Mesenchymal stem cell (in vitro differentiated cells and primary cell): Measurements from ENCODE around the gene RUNX2.

Experiments used
- DNase-seq: peaks from one replicate; pipeline ENCODE4 v3.0.0-alpha.2; 2013
- H2AFZ ChIP-seq: one replicate; pipeline ENCODE4 v1.6.1; 2013; ENCODE audit warnings: low read depth, mild to moderate bottlenecking, control low read depth, inconsistent platforms, low read length, moderate library complexity
- H2AK5ac ChIP-seq: 2 replicates; pipeline ENCODE4 v1.6.1; 2013; ENCODE audit warnings: low read length, moderate library complexity, mild to moderate bottlenecking, inconsistent platforms; ENCODE audit not compliant: severe bottlenecking
- H2BK120ac ChIP-seq: one replicate; pipeline ENCODE4 v1.6.1; 2013; ENCODE audit warnings: low read depth, mild to moderate bottlenecking, inconsistent platforms, low read length, moderate library complexity
- H2BK12ac ChIP-seq, 2 experiments: one replicate each; pipeline ENCODE4 v1.6.1; 2013; ENCODE audit warnings: inconsistent platforms in 2 of 2, low read length in 2 of 2, mild to moderate bottlenecking in 2 of 2, moderate library complexity in 2 of 2, control low read depth in 1 of 2
- H2BK15ac ChIP-seq: one replicate; pipeline ENCODE4 v1.6.1; 2013; ENCODE audit warnings: mild to moderate bottlenecking, low read depth, inconsistent platforms; ENCODE audit not compliant: poor library complexity, severe bottlenecking
- H2BK5ac ChIP-seq: 2 replicates; pipeline ENCODE4 v1.6.1; 2013; ENCODE audit warnings: low read depth, mild to moderate bottlenecking, low read length, control low read depth, inconsistent platforms; ENCODE audit not compliant: poor library complexity, severe bottlenecking
- H3K14ac ChIP-seq, 2 experiments: one replicate each; pipeline ENCODE4 v1.6.1; 2013; ENCODE audit warnings: inconsistent platforms in 2 of 2, low read length in 2 of 2, control low read depth in 1 of 2, mild to moderate bottlenecking in 1 of 2, moderate library complexity in 1 of 2
- H3K18ac ChIP-seq, 2 experiments: one replicate each; pipeline ENCODE4 v1.6.1; 2013; ENCODE audit warnings: inconsistent platforms in 2 of 2, low read length in 2 of 2, control low read depth in 1 of 2, low read depth in 1 of 2, mild to moderate bottlenecking in 1 of 2
- H3K23ac ChIP-seq, 2 experiments: one replicate each; pipeline ENCODE4 v1.6.1; 2013; ENCODE audit warnings: inconsistent platforms in 2 of 2, low read length in 2 of 2, mild to moderate bottlenecking in 2 of 2, moderate library complexity in 2 of 2, control low read depth in 1 of 2
- H3K27ac ChIP-seq: 2 replicates; pipeline ENCODE4 v1.5.1; 2013; ENCODE audit warnings: mild to moderate bottlenecking, moderate library complexity, low read length, control low read depth, inconsistent platforms; ENCODE audit not compliant: poor library complexity, severe bottlenecking
- H3K27me3 ChIP-seq, 2 experiments: 2 replicates each; pipeline versions ENCODE4 v1.6.1 to v1.7.0; 2013; ENCODE audit warnings: low read length in 2 of 2, mild to moderate bottlenecking in 2 of 2, moderate library complexity in 2 of 2, control low read depth in 1 of 2, inconsistent platforms in 1 of 2; ENCODE audit not compliant: control insufficient read depth in 1 of 2, insufficient read depth in 1 of 2
- H3K36me3 ChIP-seq, 2 experiments: 2 replicates each; pipeline versions ENCODE4 v1.6.1 to v1.7.0; 2013; ENCODE audit warnings: low read length in 2 of 2, control low read depth in 1 of 2, inconsistent platforms in 1 of 2, low read depth in 1 of 2, mild to moderate bottlenecking in 1 of 2; ENCODE audit not compliant: insufficient read depth in 2 of 2, control insufficient read depth in 1 of 2
- H3K4ac ChIP-seq, 2 experiments: one replicate each; pipeline ENCODE4 v1.6.1; 2013; ENCODE audit warnings: inconsistent platforms in 2 of 2, low read length in 2 of 2, mild to moderate bottlenecking in 2 of 2, moderate library complexity in 2 of 2, control low read depth in 1 of 2, low read depth in 1 of 2
- H3K4me1 ChIP-seq: 2 replicates; pipeline ENCODE4 v1.6.1; 2013; ENCODE audit warnings: low read depth, low read length, control low read depth; ENCODE audit not compliant: control insufficient read depth, insufficient read depth
- H3K4me2 ChIP-seq: 2 replicates; pipeline ENCODE4 v1.6.1; 2013; ENCODE audit warnings: low read length, mild to moderate bottlenecking, inconsistent platforms; ENCODE audit not compliant: poor library complexity, severe bottlenecking
- H3K4me3 ChIP-seq, 2 experiments: 2 replicates each; pipeline versions ENCODE4 v1.5.1 to v1.7.0; 2013; ENCODE audit warnings: low read length in 2 of 2, mild to moderate bottlenecking in 2 of 2, control low read depth in 1 of 2, low read depth in 1 of 2; ENCODE audit not compliant: insufficient read depth in 1 of 2
- H3K79me1 ChIP-seq: replicated peaks from 2 replicates; pipeline ENCODE4 v1.6.1; 2013; ENCODE audit warnings: mild to moderate bottlenecking, control low read depth, low read length, inconsistent platforms; ENCODE audit not compliant: poor library complexity, severe bottlenecking
- H3K9ac ChIP-seq: 2 replicates; pipeline ENCODE4 v1.7.0; 2013; ENCODE audit warnings: mild to moderate bottlenecking, low read length, moderate library complexity
- H3K9me3 ChIP-seq: 2 replicates; pipeline ENCODE4 v1.7.0; 2013; ENCODE audit warnings: mild to moderate bottlenecking, low read length; ENCODE audit not compliant: control insufficient read depth
- H4K8ac ChIP-seq: one replicate; pipeline ENCODE4 v1.6.1; 2013; ENCODE audit warnings: inconsistent platforms, mild to moderate bottlenecking, low read length, moderate library complexity
- H4K91ac ChIP-seq: one replicate; pipeline ENCODE4 v1.6.1; 2013; ENCODE audit warnings: mild to moderate bottlenecking, low read length, inconsistent platforms
- WGBS: methylation state at CpG from one replicate; pipeline ENCODE4 v1.1.7; 2013; ENCODE audit warnings: mixed read lengths; 5-methylcytosine and 5-hydroxymethylcytosine counted together

Gene RUNX2

GRCh38 chr6:45577836-45578504 lies 249.8 kb downstream of the RUNX2 start:
- Histone ChIP-seq H4K8ac (peak overlapping the region; percentile 87), H3K9ac (no peak overlapping the region), H3K4me1 (peaks cover 6% of the 10 kb centered on the region), H2AFZ (no peak overlapping the region), H3K4ac (peak overlapping the region; percentile 89 to 90), H3K27me3 (no peaks in the 10 kb centered on the region), H3K4me2 (no peak overlapping the region), H2BK15ac (no peak overlapping the region), H2BK5ac (no peak overlapping the region), H2BK120ac (peak overlapping the region; percentile 56), H3K9me3 (peaks cover 10% of the 10 kb centered on the region), H3K27ac (no peak overlapping the region), H2BK12ac (peak overlapping the region; percentile 88 to 96), H3K18ac (peak overlapping the region; percentile 88 to 91), H3K36me3 (no peaks in the 10 kb centered on the region), H2AK5ac (no peak overlapping the region), H3K14ac (no peak overlapping the region), H4K91ac (peak overlapping the region; percentile 83), H3K4me3 (no peak overlapping the region), H3K23ac (no peak overlapping the region), H3K79me1 (no peaks in the 10 kb centered on the region)
- DNase-seq: peak; percentile 92
- 33% methylated on average over 9 of the region's 9 CpGs for WGBS

- Histone ChIP-seq H2BK12ac (peak overlapping the region in 1 of 2 experiments; percentile 7), H4K91ac (no peak overlapping the region), H3K4me2 (no peak overlapping the region), H2BK120ac (no peak overlapping the region), H3K9ac (no peak overlapping the region), H2AFZ (no peak overlapping the region), H3K9me3 (peaks cover 10% of the 10 kb centered on the region), H3K27me3 (no peaks in the 10 kb centered on the region), H3K4ac (no peak overlapping the region), H3K27ac (no peak overlapping the region), H3K14ac (no peak overlapping the region), H2AK5ac (no peak overlapping the region), H2BK5ac (no peak overlapping the region), H3K4me3 (no peak overlapping the region), H3K18ac (no peak overlapping the region), H3K79me1 (peaks cover 3% of the 10 kb centered on the region), H3K23ac (no peak overlapping the region), H2BK15ac (no peak overlapping the region), H4K8ac (no peak overlapping the region), H3K4me1 (peaks cover 2% of the 10 kb centered on the region), H3K36me3 (peaks cover 0 to 2% of the 10 kb centered on the region in 2 experiments)
- DNase-seq: no peak
- WGBS: 86% methylated on average over 2 of the region's 2 CpGs
Measured at GRCh38 chr6:45584127-45584526, 256.0 kb downstream of the RUNX2 start.

GRCh38 chr6:45586216-45587171 lies 258.4 kb downstream of the RUNX2 start:
- H2BK12ac ChIP-seq: peak overlapping the region in 1 of 2 experiments; percentile 49
- no peak overlapping the region for H2BK5ac ChIP-seq
- peak overlapping the region; percentile 21 for H2BK15ac ChIP-seq
- H3K9ac ChIP-seq: no peak overlapping the region
- H3K4me3 ChIP-seq: no peak overlapping the region
- DNase-seq: no peak
- no peak overlapping the region for H4K8ac ChIP-seq
- H3K4me2 ChIP-seq: no peak overlapping the region
- H4K91ac ChIP-seq: no peak overlapping the region
- H3K14ac ChIP-seq: no peak overlapping the region
- peaks cover 3% of the 10 kb centered on the region for H3K79me1 ChIP-seq
- H2AFZ ChIP-seq: no peak overlapping the region
- no peak overlapping the region for H3K27ac ChIP-seq
- WGBS: 71% methylated on average over 10 of the region's 13 CpGs
- H3K4me1 ChIP-seq: peaks cover 6% of the 10 kb centered on the region
- no peaks in the 10 kb centered on the region for H3K27me3 ChIP-seq
- no peak overlapping the region for H3K4ac ChIP-seq
- no peak overlapping the region for H3K18ac ChIP-seq
- peaks cover 0 to 2% of the 10 kb centered on the region in 2 experiments for H3K36me3 ChIP-seq
- H3K9me3 ChIP-seq: peaks cover 10% of the 10 kb centered on the region
- no peak overlapping the region for H2AK5ac ChIP-seq
- no peak overlapping the region for H3K23ac ChIP-seq
- H2BK120ac ChIP-seq: no peak overlapping the region
